Body of pancreas (tissue), 4 donors: ENCODE data around the gene KRABD2.
"Not testable (repeated sequence)": the region's sequence is repeated elsewhere in the genome, so short reads cannot be mapped to it uniquely, and the experiment has no call there.

ENCODE experiments used
- ATAC-seq: fragments of 150-250 bp; one replicate; pipeline ENCODE4 v1.9.1; 2016
- DNase-seq, 4 donors: peaks; one replicate each; pipeline ENCODE4 v3.0.0-alpha.2; 2019
- H3K27ac ChIP-seq, 4 donors: fragments of 200-600 bp; sonication (generic); 1 replicate in 3 of 4; 2 replicates in 1 of 4; pipeline versions ENCODE4 v1.5.1 to v1.6.1; 2016 to 2019; ENCODE audit warnings: mild to moderate bottlenecking in 1 of 4, mixed read lengths in 1 of 4, moderate library complexity in 1 of 4
- H3K27me3 ChIP-seq, 2 donors: fragments of 200-600 bp; sonication (generic); one replicate each; pipeline ENCODE4 v1.6.0; 2016; ENCODE audit warnings: mild to moderate bottlenecking in 1 of 2
- H3K36me3 ChIP-seq, 2 donors: fragments of 200-600 bp; sonication (generic); replicated peaks in 1 of 2; 2 replicates each; pipeline ENCODE4 v1.5.1; 2016; ENCODE audit warnings: low read depth in 2 of 2; ENCODE audit not compliant: insufficient read depth in 1 of 2
- H3K4me1 ChIP-seq: fragments of 200-600 bp; sonication (generic); one replicate; pipeline ENCODE4 v1.6.0; 2016
- H3K4me3 ChIP-seq, 2 donors: fragments of 200-600 bp; sonication (generic); 1 replicate in 1 of 2; 2 replicates in 1 of 2; pipeline ENCODE4 v1.5.1; 2016 to 2019
- H3K9me3 ChIP-seq, 3 donors: fragments of 200-600 bp; sonication (generic); 1 replicate in 2 of 3; 2 replicates in 1 of 3; pipeline ENCODE4 v1.5.1; 2016
- CTCF ChIP-seq, 7 experiments: fragments of 450-650 bp in 4 of 7; fragments of 200-600 bp in 3 of 7; sonication (generic) in 3 of 7; IDR thresholded peaks; one replicate each; pipeline ENCODE4 v1.5.1; 2016 to 2019; ENCODE audit warnings: antibody characterized with exemption in 7 of 7
- POLR2A ChIP-seq, 3 donors: fragments of 450-650 bp; IDR thresholded peaks; one replicate each; pipeline ENCODE4 v1.6.1; 2016; ENCODE audit warnings: antibody characterized with exemption in 3 of 3, mild to moderate bottlenecking in 2 of 3
- WGBS, 2 donors: methylation state at CpG; one replicate each; pipeline ENCODE4 v1.1.5; 2017; 5-methylcytosine and 5-hydroxymethylcytosine counted together
- intact Hi-C: fragments of 100-400 bp; cut with DNase I; formaldehyde crosslinking; loops from one replicate; pipeline ENCODE4 v1.15.1; 2023

KRABD2 gene

GRCh38 chr17:8375738-8376259, 705 bp downstream of the KRABD2 start:
- Histone ChIP-seq H3K9me3 (no peaks in the 10 kb centered on the region), H3K27me3 (no peaks in the 10 kb centered on the region), H3K27ac (peak overlapping the region; percentile 69 to 91 (median 82)), H3K4me1 (peaks cover 36% of the 10 kb centered on the region), H3K36me3 (peaks cover 6 to 7% of the 10 kb centered on the region in 2 donors), H3K4me3 (peak overlapping the region; percentile 33 to 44)
- intact Hi-C loops, result no loop called here
- peak; percentile 13 for ATAC-seq
- 5 to 6% methylated on average over 18 of the region's 18 CpGs for WGBS, 2 donors
- TF ChIP-seq CTCF (IDR thresholded peaks at IDR 0.05), result no peak
- TF ChIP-seq POLR2A (IDR thresholded peaks at IDR 0.05), result no peak
- peak in 1 of 4 donors; percentile 26 for DNase-seq

- H3K27me3 ChIP-seq, ATAC-seq, DNase-seq, H3K27ac ChIP-seq, H3K4me3 ChIP-seq, intact Hi-C loops, H3K9me3 ChIP-seq: not testable (repeated sequence)
- peaks cover 7 to 10% of the 10 kb centered on the region in 2 donors for H3K36me3 ChIP-seq
- 95 to 96% methylated on average over 4 to 26 of the region's 26 CpGs for WGBS, 2 donors
- H3K4me1 ChIP-seq, result peaks cover 23% of the 10 kb centered on the region
Measured at GRCh38 chr17:8373856-8374255, 2.6 kb downstream of the KRABD2 start.

- Histone ChIP-seq H3K36me3 (peaks cover 3 to 6% of the 10 kb centered on the region in 2 donors), H3K9me3 (no peaks in the 10 kb centered on the region), H3K27me3 (no peaks in the 10 kb centered on the region), H3K4me1 (peaks cover 19% of the 10 kb centered on the region), H3K4me3 (no peak overlapping the region), H3K27ac (no peak overlapping the region)
- DNase-seq, result no peak
- 79 to 80% methylated on average over 7 of the region's 7 CpGs for WGBS, 2 donors
- TF ChIP-seq CTCF (IDR thresholded peaks at IDR 0.05) (no peak), POLR2A (IDR thresholded peaks at IDR 0.05) (no peak)
- ATAC-seq, result no peak
- intact Hi-C loops, result no loop called here
Measured at GRCh38 chr17:8372422-8372821, 4.1 kb downstream of the KRABD2 start.

GRCh38 chr17:8371786-8372185, 4.7 kb downstream of the KRABD2 start:
- H3K4me1 ChIP-seq, result peaks cover 13% of the 10 kb centered on the region
- WGBS, 2 donors, result 72 to 87% methylated on average over 4 of the region's 4 CpGs
- H3K9me3 ChIP-seq, result no peaks in the 10 kb centered on the region
- no peak overlapping the region for H3K4me3 ChIP-seq
- TF ChIP-seq CTCF (IDR thresholded peaks at IDR 0.05) (no peak), POLR2A (IDR thresholded peaks at IDR 0.05) (no peak)
- intact Hi-C loops, result no loop called here
- no peaks in the 10 kb centered on the region for H3K27me3 ChIP-seq
- H3K27ac ChIP-seq, result no peak overlapping the region
- H3K36me3 ChIP-seq, result peaks cover 0 to 6% of the 10 kb centered on the region in 2 donors
- no peak for DNase-seq
- no peak for ATAC-seq

- H3K27ac ChIP-seq, result no peak overlapping the region
- ATAC-seq (no peak), DNase-seq (no peak)
- H3K4me3 ChIP-seq, result no peak overlapping the region
- H3K36me3 ChIP-seq, result peaks cover 0 to 6% of the 10 kb centered on the region in 2 donors
- TF ChIP-seq CTCF (IDR thresholded peaks at IDR 0.05) (no peak), POLR2A (IDR thresholded peaks at IDR 0.05) (no peak)
- no peaks in the 10 kb centered on the region for H3K27me3 ChIP-seq
- 78 to 95% methylated on average over 8 of the region's 8 CpGs for WGBS, 2 donors
- intact Hi-C loops, result no loop called here
- peaks cover under 1% of the 10 kb centered on the region for H3K4me1 ChIP-seq
- no peaks in the 10 kb centered on the region for H3K9me3 ChIP-seq
Measured at GRCh38 chr17:8369944-8370343, 6.6 kb downstream of the KRABD2 start.
